ENCODE measurements around the gene CELSR1. TPM values are rescaled to one million over a fixed set of nuclear protein-coding genes. Genes with fewer than 3 reads are reported as not detected.

Gene CELSR1
- total and polyA plus RNA-seq, 2 of the 13 experiments (the other 11 are each of a cell fraction or from before 2014, with no cell fraction given): 0.78 to 1.8 TPM

GRCh38 chr22:46376908-46377524 is 160.4 kb downstream of the CELSR1 start (continued):
- TF ChIP-seq ZHX1 (CRISPR knock-in tag; IDR thresholded peaks at IDR 0.05; ENCODE audit: low read depth) (peak; percentile 18), ZZZ3 (CRISPR knock-in tag; IDR thresholded peaks at IDR 0.05; ENCODE audit: borderline replicate concordance) (0 out of 2 replicates have a peak, but pooled peaks have one; percentile 26), HNF4A (CRISPR knock-in tag; IDR thresholded peaks at IDR 0.05) (0 out of 2 replicates have a peak, but pooled peaks have one; percentile 12), ZNF276 (CRISPR knock-in tag; IDR thresholded peaks at IDR 0.05; ENCODE audit: low read depth) (no peak), MXD4 (CRISPR knock-in tag; IDR thresholded peaks at IDR 0.05) (no peak), MEIS1 (CRISPR knock-in tag; IDR thresholded peaks at IDR 0.05; ENCODE audit: borderline replicate concordance) (no peak), MTA1 (CRISPR knock-in tag; IDR thresholded peaks at IDR 0.05; ENCODE audit: borderline replicate concordance) (no peak), CCDC6 (CRISPR knock-in tag; IDR thresholded peaks at IDR 0.05) (no peak)
